Upper lobe of left lung (tissue), 4 donors: ENCODE data around the gene AKR7A2.

Experiments used
- CTCF ChIP-seq, 6 experiments: fragments of 450-650 bp in 4 of 6; fragments of 200-600 bp in 2 of 6; sonication (generic) in 2 of 6; IDR thresholded peaks; one replicate each; pipeline ENCODE4 v1.5.1; 2016 to 2019; ENCODE audit warnings: antibody characterized with exemption in 6 of 6
- EP300 ChIP-seq, 4 donors: sonication (generic); formaldehyde crosslinking; IDR thresholded peaks; one replicate each; pipeline ENCODE4 v1.5.1; 2017; ENCODE audit warnings: antibody characterized with exemption in 4 of 4, control low read depth in 2 of 4
- POLR2A ChIP-seq, 4 donors: fragments of 450-650 bp; IDR thresholded peaks; one replicate each; pipeline ENCODE4 v1.5.1; 2016 to 2017; ENCODE audit warnings: antibody characterized with exemption in 4 of 4, mild to moderate bottlenecking in 2 of 4
- POLR2AphosphoS5 ChIP-seq, 2 donors: sonication (generic); formaldehyde crosslinking; IDR thresholded peaks; one replicate each; pipeline ENCODE4 v1.5.1; 2017; ENCODE audit warnings: antibody characterized with exemption in 2 of 2

GRCh38 chr1:19305880-19306279 lies 6.1 kb downstream of the AKR7A2 start:
- TF ChIP-seq POLR2A (IDR thresholded peaks at IDR 0.05): no peak
- TF ChIP-seq CTCF (IDR thresholded peaks at IDR 0.05): no peak
- TF ChIP-seq EP300 (IDR thresholded peaks at IDR 0.05): no peak
- TF ChIP-seq POLR2AphosphoS5 (IDR thresholded peaks at IDR 0.05): no peak
